Epithelial cell of esophagus (primary cell): ENCODE measurements around the gene AHCY.
A peak's percentile ranks its signal among the peaks of the same experiment; 100 is the strongest.
"Not testable (repeated sequence)": the region's sequence is repeated elsewhere in the genome, so short reads cannot be mapped to it uniquely, and the experiment has no call there.

ENCODE experiments used
- DNase-seq: peaks from one replicate; pipeline ENCODE4 v3.0.0; 2010; ENCODE audit warnings: low read depth
- H3K4me3 ChIP-seq: 2 replicates; pipeline ENCODE4 v1.5.1; 2011; ENCODE audit warnings: mild to moderate bottlenecking, low read length, control low read depth
- CTCF ChIP-seq: IDR thresholded peaks from 2 replicates; pipeline ENCODE4 v1.5.1; 2011; ENCODE audit warnings: low read depth, mild to moderate bottlenecking, low read length, control low read depth, inconsistent platforms; ENCODE audit not compliant: insufficient read depth; ENCODE audit errors: missing control alignments

Gene AHCY

GRCh38 chr20:34343458-34344211 lies 40.5 kb upstream of the AHCY start:
- TF ChIP-seq CTCF = no peak
- H3K4me3 ChIP-seq = no peak overlapping the region
- DNase-seq = no peak

GRCh38 chr20:34341199-34341598 lies 38.0 kb upstream of the AHCY start:
- not testable (repeated sequence) for H3K4me3 ChIP-seq, DNase-seq

- DNase-seq = peak; percentile 42
These were observed 37.6 kb upstream of the AHCY start for GRCh38 chr20:34340726-34341125.

GRCh38 chr20:34337982-34338726 lies 35.0 kb upstream of the AHCY start:
- no peak for DNase-seq
- no peak overlapping the region for H3K4me3 ChIP-seq
- no peak for TF ChIP-seq CTCF

More at GRCh38 chr20:34340726-34341125, 37.6 kb upstream of the AHCY start:
- not testable (repeated sequence) for H3K4me3 ChIP-seq

- no peak for DNase-seq
- no peak for TF ChIP-seq CTCF
- H3K4me3 ChIP-seq = no peak overlapping the region
These were observed 34.4 kb upstream of the AHCY start for GRCh38 chr20:34337544-34337943.

GRCh38 chr20:34334654-34335407 lies 31.7 kb upstream of the AHCY start:
- peak; percentile 36 for DNase-seq
- no peak overlapping the region for H3K4me3 ChIP-seq
- no peak for TF ChIP-seq CTCF

- no peak overlapping the region for H3K4me3 ChIP-seq
- TF ChIP-seq CTCF = no peak
These were observed 30.6 kb upstream of the AHCY start for GRCh38 chr20:34333786-34334185.

More at GRCh38 chr20:34333786-34334185, 30.6 kb upstream of the AHCY start:
- DNase-seq = no peak
